Measurements from ENCODE around the gene PFDN1. TPM values are rescaled to one million over a fixed set of nuclear protein-coding genes. Genes with fewer than 3 reads are reported as not detected.
A peak's percentile ranks its signal among the peaks of the same experiment; 100 is the strongest.

PFDN1 gene
- total RNA-seq, 4 donors from 2014 or later = 90.6 to 142 (median 109) TPM

- H3K36me3 ChIP-seq = peaks cover 0 to 10% (median 0%) of the 10 kb centered on the region in 3 donors
- no peaks in the 10 kb centered on the region for H3K9me3 ChIP-seq
- TF ChIP-seq CTCF (IDR thresholded peaks at IDR 0.05) = no peak
- TF ChIP-seq POLR2A (IDR thresholded peaks at IDR 0.05) = no peak
- no peaks in the 10 kb centered on the region for H3K27me3 ChIP-seq
- H3K4me1 ChIP-seq = peaks cover 0 to 22% (median 0%) of the 10 kb centered on the region in 4 donors
- H3K4me3 ChIP-seq = no peak overlapping the region
- no peak overlapping the region for H3K27ac ChIP-seq
- DNase-seq = no peak
Observed at GRCh38 chr5:140248414-140248813, 54.5 kb downstream of the PFDN1 start.

- Histone ChIP-seq H3K27ac (peak overlapping the region in 2 of 4 donors; percentile 51 to 55), H3K36me3 (peaks cover 0 to 10% (median 0%) of the 10 kb centered on the region in 3 donors), H3K9me3 (no peaks in the 10 kb centered on the region), H3K4me3 (no peak overlapping the region), H3K4me1 (peaks cover 0 to 36% (median 5%) of the 10 kb centered on the region in 4 donors), H3K27me3 (no peaks in the 10 kb centered on the region)
- no peak for DNase-seq
- TF ChIP-seq POLR2A (IDR thresholded peaks at IDR 0.05) = no peak
- TF ChIP-seq CTCF (IDR thresholded peaks at IDR 0.05) = no peak
Observed at GRCh38 chr5:140246378-140247122, 56.4 kb downstream of the PFDN1 start.

- no peak for TF ChIP-seq CTCF (IDR thresholded peaks at IDR 0.05)
- TF ChIP-seq POLR2A (IDR thresholded peaks at IDR 0.05) = no peak
- no peaks in the 10 kb centered on the region for H3K27me3 ChIP-seq
- H3K4me1 ChIP-seq = peaks cover 0 to 43% (median 10%) of the 10 kb centered on the region in 4 donors
- no peaks in the 10 kb centered on the region for H3K9me3 ChIP-seq
- H3K27ac ChIP-seq = peak overlapping the region in 1 of 4 donors; percentile 55
- peaks cover 0 to 10% (median 0%) of the 10 kb centered on the region in 3 donors for H3K36me3 ChIP-seq
- no peak overlapping the region for H3K4me3 ChIP-seq
- no peak for DNase-seq
Observed at GRCh38 chr5:140245926-140246325, 57.0 kb downstream of the PFDN1 start.

GRCh38 chr5:140245341-140245740 lies 57.6 kb downstream of the PFDN1 start:
- Histone ChIP-seq H3K4me3 (no peak overlapping the region), H3K9me3 (no peaks in the 10 kb centered on the region), H3K36me3 (peaks cover 0 to 10% (median 0%) of the 10 kb centered on the region in 3 donors), H3K4me1 (peaks cover 0 to 49% (median 12%) of the 10 kb centered on the region in 4 donors), H3K27ac (no peak overlapping the region), H3K27me3 (no peaks in the 10 kb centered on the region)
- peak in 1 of 3 donors; percentile 48 for DNase-seq
- TF ChIP-seq CTCF (IDR thresholded peaks at IDR 0.05) (no peak), POLR2A (IDR thresholded peaks at IDR 0.05) (no peak)

GRCh38 chr5:140244525-140245025 lies 58.3 kb downstream of the PFDN1 start:
- Histone ChIP-seq H3K4me3 (no peak overlapping the region), H3K36me3 (peaks cover 0 to 10% (median 0%) of the 10 kb centered on the region in 3 donors), H3K4me1 (peaks cover 0 to 56% (median 12%) of the 10 kb centered on the region in 4 donors), H3K9me3 (no peaks in the 10 kb centered on the region), H3K27ac (no peak overlapping the region), H3K27me3 (no peaks in the 10 kb centered on the region)
- peak; percentile 69 to 95 (median 91) for TF ChIP-seq CTCF (IDR thresholded peaks at IDR 0.05)
- TF ChIP-seq POLR2A (IDR thresholded peaks at IDR 0.05) = no peak
- peak; percentile 84 to 95 (median 91) for DNase-seq
